ENCODE results near the gene PSMD14. TPM values are rescaled to one million over a fixed set of nuclear protein-coding genes. Genes with fewer than 3 reads are reported as not detected.
"Not testable (repeated sequence)": the region's sequence is repeated elsewhere in the genome, so short reads cannot be mapped to it uniquely, and the experiment has no call there.

The PSMD14 gene
- total and polyA plus RNA-seq, 7 donors, result 27.3 to 50.2 (median 38.5) TPM

DNA sequence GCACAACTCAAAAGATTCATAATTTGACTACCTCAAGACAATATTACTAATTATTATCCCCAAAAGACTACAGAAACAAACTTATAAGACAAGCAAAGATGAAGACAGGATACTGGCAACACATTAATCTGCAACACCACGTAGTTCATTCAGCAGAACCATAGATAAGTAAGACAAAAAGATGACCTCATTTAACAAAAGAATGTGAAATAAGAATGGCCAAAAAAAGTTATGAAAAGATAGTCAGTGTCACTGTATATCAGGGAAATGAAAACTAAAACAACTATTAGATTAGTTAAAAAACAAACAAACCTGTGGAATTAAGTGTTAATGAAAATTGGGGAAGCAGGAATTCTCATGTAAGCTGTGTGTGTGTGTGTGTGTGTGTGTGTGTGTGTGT lies 19.4 kb downstream of the PSMD14 start:
- DNase-seq, result no peak
- Histone ChIP-seq H3K9me3 (no peaks in the 10 kb centered on the region), H3K27me3 (no peaks in the 10 kb centered on the region), H3K4me1 (no peaks in the 10 kb centered on the region), H3K27ac (no peak overlapping the region), H3K36me3 (peaks cover 0 to 12% (median 0%) of the 10 kb centered on the region in 4 donors), H3K4me3 (no peak overlapping the region)
- WGBS, 2 donors, result 88 to 95% methylated on average over 1 of the region's 1 CpG
- TF ChIP-seq CTCF (IDR thresholded peaks at IDR 0.05) (no peak), POLR2AphosphoS5 (IDR thresholded peaks at IDR 0.05) (no peak), POLR2A (IDR thresholded peaks at IDR 0.05) (no peak), EP300 (IDR thresholded peaks at IDR 0.05) (no peak)
- intact Hi-C loops (cut with DNase I), result no loop called here

DNA sequence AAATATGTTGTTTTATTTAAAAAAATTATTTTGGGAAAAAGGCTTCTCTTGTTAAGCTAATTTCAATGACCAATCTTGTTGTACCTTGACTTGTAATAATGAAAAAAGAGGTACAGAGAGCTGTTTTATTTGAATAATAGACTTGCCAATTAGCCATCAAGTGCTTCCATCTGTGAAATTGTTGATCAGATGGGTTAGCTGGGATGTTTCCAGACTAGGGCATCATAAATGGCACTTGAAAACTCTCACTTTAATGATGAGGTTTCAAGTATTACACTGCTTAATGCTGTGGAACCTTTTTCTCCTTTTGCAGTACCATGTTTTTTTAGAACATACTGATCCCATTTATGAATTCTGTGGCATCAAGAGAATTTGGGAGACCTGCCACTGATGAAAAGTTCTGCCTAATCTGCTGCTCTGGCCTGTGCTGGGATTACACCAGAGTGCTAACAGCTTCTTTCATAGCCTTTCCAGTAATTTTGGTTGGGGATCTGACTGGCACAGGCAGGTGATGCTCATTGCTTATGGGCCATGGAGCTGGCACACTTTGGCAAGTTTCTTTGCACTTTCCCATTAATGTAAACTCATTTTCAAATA lies 24.2 kb downstream of the PSMD14 start:
- Histone ChIP-seq H3K4me3 (no peak overlapping the region), H3K36me3 (no peaks in the 10 kb centered on the region), H3K4me1 (no peaks in the 10 kb centered on the region), H3K9me3 (no peaks in the 10 kb centered on the region), H3K27ac (no peak overlapping the region), H3K27me3 (no peaks in the 10 kb centered on the region)
- TF ChIP-seq POLR2A (IDR thresholded peaks at IDR 0.05) (no peak), EP300 (IDR thresholded peaks at IDR 0.05) (no peak), POLR2AphosphoS5 (IDR thresholded peaks at IDR 0.05) (no peak)
- DNase-seq, result no peak
- intact Hi-C loops (cut with DNase I), result no loop called here

DNA sequence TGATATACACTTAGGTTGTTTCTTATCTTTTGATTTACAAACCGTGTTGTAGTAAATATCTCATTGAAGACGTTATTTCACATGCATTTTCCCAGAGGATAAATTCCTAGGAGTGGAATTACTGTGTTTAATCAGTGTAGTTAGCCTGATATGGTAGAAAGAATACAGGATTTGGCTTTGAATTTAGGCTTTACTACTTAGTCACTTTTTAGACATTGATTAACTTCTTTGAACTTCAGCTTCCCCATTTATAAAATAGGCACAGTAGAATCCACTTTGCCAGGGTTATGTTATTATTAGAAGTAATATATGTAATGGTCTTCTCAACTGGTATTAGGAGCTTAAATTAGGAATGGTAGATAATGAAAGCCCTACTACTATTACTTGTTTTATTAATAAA lies 27.4 kb downstream of the PSMD14 start:
- Histone ChIP-seq H3K9me3 (no peaks in the 10 kb centered on the region), H3K27me3 (no peaks in the 10 kb centered on the region), H3K27ac (no peak overlapping the region), H3K4me3 (no peak overlapping the region), H3K4me1 (no peaks in the 10 kb centered on the region), H3K36me3 (no peaks in the 10 kb centered on the region)
- 86 to 93% methylated on average over 2 of the region's 2 CpGs for WGBS, 2 donors
- intact Hi-C loops (cut with DNase I), result no loop called here
- no peak for DNase-seq
- TF ChIP-seq POLR2AphosphoS5 (IDR thresholded peaks at IDR 0.05) (no peak), POLR2A (IDR thresholded peaks at IDR 0.05) (no peak), EP300 (IDR thresholded peaks at IDR 0.05) (no peak), CTCF (IDR thresholded peaks at IDR 0.05) (no peak)

DNA sequence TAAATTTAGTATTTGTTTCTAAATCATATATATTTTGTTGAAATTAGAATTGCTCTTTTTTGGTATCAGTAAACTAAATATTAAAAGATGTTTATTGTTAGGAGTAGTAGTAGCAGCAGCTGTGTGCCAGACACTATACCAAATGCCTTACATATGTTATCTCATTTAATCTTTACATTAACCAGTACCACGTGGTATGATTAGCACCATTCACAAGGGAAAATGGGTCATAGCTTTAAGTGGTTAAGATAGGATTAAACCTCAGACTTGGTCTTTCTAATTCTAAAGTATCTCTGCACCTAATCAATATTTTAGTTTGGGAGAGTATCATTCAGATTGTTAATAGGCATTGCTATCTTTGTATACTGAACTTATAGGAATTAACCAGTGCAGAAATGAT lies 29.0 kb downstream of the PSMD14 start:
- TF ChIP-seq EP300 (IDR thresholded peaks at IDR 0.05) (no peak), POLR2A (IDR thresholded peaks at IDR 0.05) (no peak), POLR2AphosphoS5 (IDR thresholded peaks at IDR 0.05) (no peak), CTCF (IDR thresholded peaks at IDR 0.05) (no peak)
- Histone ChIP-seq H3K36me3 (no peaks in the 10 kb centered on the region), H3K27me3 (no peaks in the 10 kb centered on the region), H3K9me3 (no peaks in the 10 kb centered on the region), H3K4me3 (no peak overlapping the region), H3K27ac (no peak overlapping the region), H3K4me1 (no peaks in the 10 kb centered on the region)
- intact Hi-C loops (cut with DNase I), result no loop called here
- no peak for DNase-seq
- 58 to 80% methylated on average over 1 of the region's 1 CpG for WGBS, 2 donors

- H3K36me3 ChIP-seq; H3K4me3 ChIP-seq; H3K9me3 ChIP-seq; H3K27ac ChIP-seq; H3K4me1 ChIP-seq; DNase-seq; H3K27me3 ChIP-seq; intact Hi-C loops (cut with DNase I): not testable (repeated sequence)
- WGBS, 2 donors, result 43 to 83% methylated on average over 3 of the region's 3 CpGs
These were observed 31.3 kb downstream of the PSMD14 start for GRCh38 chr2:161339532-161339931.

DNA sequence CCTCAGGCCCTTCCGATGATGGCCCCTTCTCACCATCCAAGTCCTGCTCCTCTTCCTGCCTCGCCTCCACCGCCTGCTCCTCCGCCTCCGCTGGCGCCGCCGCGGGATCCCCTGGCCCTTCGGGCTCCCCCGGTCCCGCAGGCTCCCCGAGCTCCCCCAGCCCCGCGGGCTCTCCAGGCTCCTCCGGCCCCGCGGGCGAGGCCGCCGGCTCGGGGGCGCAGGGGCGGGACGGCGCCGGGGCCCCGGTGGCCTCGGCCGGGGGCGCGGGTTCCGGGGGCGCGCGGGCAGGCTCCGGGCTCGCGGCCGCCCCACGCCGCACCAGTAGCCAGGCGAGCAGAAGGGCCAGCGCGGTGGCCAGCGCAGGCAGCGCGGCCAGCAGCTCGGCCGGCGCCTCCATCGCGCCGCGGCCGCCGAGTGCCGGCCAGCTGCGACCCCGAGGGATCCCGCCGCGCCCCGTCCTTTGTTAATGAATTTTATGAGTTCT lies 32.7 kb downstream of the PSMD14 start:
- H3K27ac ChIP-seq; H3K9me3 ChIP-seq; H3K27me3 ChIP-seq; DNase-seq; H3K36me3 ChIP-seq; intact Hi-C loops (cut with DNase I); H3K4me3 ChIP-seq; H3K4me1 ChIP-seq: not testable (repeated sequence)
- 89 to 92% methylated on average over 36 to 38 of the region's 64 CpGs for WGBS, 2 donors
